ENCODE data around the gene DYNC2I2.

DNA sequence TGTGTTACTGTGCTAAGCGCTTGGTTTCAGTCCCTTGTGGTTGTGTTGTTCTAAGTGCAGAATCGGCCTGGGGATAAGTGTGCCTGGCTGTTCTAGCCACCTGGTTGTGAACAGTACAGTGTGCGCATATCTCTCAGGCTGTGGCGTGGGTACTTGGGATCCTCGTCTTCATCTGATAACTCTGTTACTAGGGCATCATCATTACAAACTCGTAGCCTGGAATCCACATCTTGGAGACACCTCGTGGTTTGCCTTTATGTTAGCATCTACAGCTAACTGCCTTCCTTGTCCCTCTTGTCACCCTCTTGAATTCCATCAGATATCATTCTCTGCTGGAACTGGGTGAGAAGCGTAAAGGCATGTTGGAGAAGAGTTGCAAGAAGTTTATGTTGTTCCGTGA is 62.8 kb downstream of the DYNC2I2 start:
- TF ChIP-seq POLR2A (IDR thresholded peaks at IDR 0.05), result no peak
- TF ChIP-seq, protein P1, sequence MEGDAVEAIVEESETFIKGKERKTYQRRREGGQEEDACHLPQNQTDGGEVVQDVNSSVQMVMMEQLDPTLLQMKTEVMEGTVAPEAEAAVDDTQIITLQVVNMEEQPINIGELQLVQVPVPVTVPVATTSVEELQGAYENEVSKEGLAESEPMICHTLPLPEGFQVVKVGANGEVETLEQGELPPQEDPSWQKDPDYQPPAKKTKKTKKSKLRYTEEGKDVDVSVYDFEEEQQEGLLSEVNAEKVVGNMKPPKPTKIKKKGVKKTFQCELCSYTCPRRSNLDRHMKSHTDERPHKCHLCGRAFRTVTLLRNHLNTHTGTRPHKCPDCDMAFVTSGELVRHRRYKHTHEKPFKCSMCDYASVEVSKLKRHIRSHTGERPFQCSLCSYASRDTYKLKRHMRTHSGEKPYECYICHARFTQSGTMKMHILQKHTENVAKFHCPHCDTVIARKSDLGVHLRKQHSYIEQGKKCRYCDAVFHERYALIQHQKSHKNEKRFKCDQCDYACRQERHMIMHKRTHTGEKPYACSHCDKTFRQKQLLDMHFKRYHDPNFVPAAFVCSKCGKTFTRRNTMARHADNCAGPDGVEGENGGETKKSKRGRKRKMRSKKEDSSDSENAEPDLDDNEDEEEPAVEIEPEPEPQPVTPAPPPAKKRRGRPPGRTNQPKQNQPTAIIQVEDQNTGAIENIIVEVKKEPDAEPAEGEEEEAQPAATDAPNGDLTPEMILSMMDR (IDR thresholded peaks at IDR 0.05), result no peak

Data from adrenal gland (tissue), 5 donors.